PC-9 (cell line): ENCODE measurements around the gene VAT1L. TPM values are rescaled to one million over a fixed set of nuclear protein-coding genes. Genes with fewer than 3 reads are reported as not detected.

Experiments used
- BruUV-seq: library from RNA; stranded (reverse); fragments of 400-500 nt; replicated peaks from 2 replicates; lab custom pipeline; 2021; lab: Mats Ljungman, UMichigan
- CTCF ChIA-PET: fragments of 300-600 bp; sonication (Branson Sonifier 250); formaldehyde crosslinking; loops from one replicate; lab custom pipeline; 2022; ENCODE audit warnings: antibody characterized with exemption; lab: Charles Lee
- POLR2A ChIA-PET: fragments of 300-600 bp; sonication (Branson Sonifier 250); formaldehyde crosslinking; loops from one replicate; lab custom pipeline; 2022; ENCODE audit warnings: antibody characterized with exemption; ENCODE audit not compliant: unreplicated experiment; lab: Charles Lee
- DNase-seq, 2 experiments: peaks; one replicate each; pipeline versions ENCODE4 v3.0.0 to v3.0.0-alpha.2; 2015 to 2022; ENCODE audit warnings: mixed read lengths in 1 of 2
- H2AFZ ChIP-seq: fragments of 200-600 bp; sonication (generic); 2 replicates; pipeline ENCODE4 v1.8.1; 2017; ENCODE audit warnings: antibody characterized with exemption
- H3F3A ChIP-seq: fragments of 200-600 bp; sonication (generic); 2 replicates; pipeline ENCODE4 v1.8.1; 2017; ENCODE audit warnings: antibody characterized with exemption, mild to moderate bottlenecking, low read depth; ENCODE audit not compliant: insufficient read depth
- H3K27ac ChIP-seq: fragments of 200-600 bp; sonication (generic); 2 replicates; pipeline ENCODE4 v1.6.1; 2016; ENCODE audit warnings: mixed run types
- H3K27me3 ChIP-seq: fragments of 200-600 bp; sonication (generic); 2 replicates; pipeline ENCODE4 v1.6.1; 2016; ENCODE audit warnings: low read depth, mixed run types; ENCODE audit not compliant: insufficient read depth
- H3K36me3 ChIP-seq: fragments of 200-600 bp; sonication (generic); 2 replicates; pipeline ENCODE4 v1.6.1; 2016; ENCODE audit warnings: low read depth, mixed run types
- H3K4me1 ChIP-seq: fragments of 200-600 bp; sonication (generic); replicated peaks from 2 replicates; pipeline ENCODE4 v1.6.1; 2016; ENCODE audit warnings: mixed run types; ENCODE audit not compliant: insufficient read depth
- H3K4me2 ChIP-seq: fragments of 200-600 bp; sonication (generic); 2 replicates; pipeline ENCODE4 v1.6.1; 2017; ENCODE audit warnings: mixed run types
- H3K4me3 ChIP-seq: fragments of 200-600 bp; sonication (generic); 2 replicates; pipeline ENCODE4 v1.6.1; 2016; ENCODE audit warnings: mixed run types
- H3K79me2 ChIP-seq: fragments of 200-600 bp; sonication (generic); 2 replicates; pipeline ENCODE4 v1.6.1; 2017; ENCODE audit warnings: low read depth, mixed run types
- H3K9me2 ChIP-seq: fragments of 200-600 bp; sonication (generic); 2 replicates; pipeline ENCODE4 v1.8.1; 2017; ENCODE audit warnings: mild to moderate bottlenecking; ENCODE audit not compliant: insufficient read depth
- H3K9me3 ChIP-seq: fragments of 200-600 bp; sonication (generic); 2 replicates; pipeline ENCODE4 v1.8.1; 2016; ENCODE audit warnings: low read depth; ENCODE audit not compliant: insufficient read depth
- H4K20me1 ChIP-seq: fragments of 200-600 bp; sonication (generic); 2 replicates; pipeline ENCODE4 v1.8.1; 2017; ENCODE audit not compliant: insufficient read depth
- CTCF ChIP-seq: fragments of 200-600 bp; sonication (generic); conservative IDR thresholded peaks from 2 replicates; pipeline ENCODE4 v1.6.1; 2017; ENCODE audit warnings: mixed run types, antibody characterized with exemption, mild to moderate bottlenecking, moderate library complexity
- EZH2 ChIP-seq: fragments of 200-600 bp; sonication (generic); IDR thresholded peaks from 2 replicates; pipeline ENCODE4 v1.8.0; 2017; ENCODE audit warnings: antibody characterized with exemption, low read depth
- intact Hi-C: fragments of 100-400 bp; cut with micrococcal nuclease; formaldehyde crosslinking; loops from one replicate; pipeline ENCODE4 v1.10.0; 2022; ENCODE audit not compliant: unreplicated experiment
- total RNA-seq: library from RNA; stranded (reverse); gene quantifications from 2 replicates; pipeline ENCODE4 v1.2.3, GENCODE V29; 2021

Gene VAT1L
- total RNA-seq, 1 experiment from 2014 or later = not detected

- no TSS peak for BruUV-seq
- intact Hi-C loops = no loop called here
- no peak for DNase-seq
- Histone ChIP-seq H3K4me2 (no peak overlapping the region), H3K9me2 (no peaks in the 10 kb centered on the region), H3K9me3 (no peaks in the 10 kb centered on the region), H3K79me2 (no peaks in the 10 kb centered on the region), H3K4me1 (no peaks in the 10 kb centered on the region), H2AFZ (no peak overlapping the region), H3K36me3 (no peaks in the 10 kb centered on the region), H3K4me3 (no peak overlapping the region), H4K20me1 (no peaks in the 10 kb centered on the region), H3K27ac (no peak overlapping the region), H3F3A (no peaks in the 10 kb centered on the region), H3K27me3 (peaks cover 64% of the 10 kb centered on the region)
- ChIA-PET CTCF (no interaction called here), POLR2A (no interaction called here)
- TF ChIP-seq CTCF (no peak), EZH2 (no peak)
These were observed 34.3 kb downstream of the VAT1L start for GRCh38 chr16:77822661-77823060.

GRCh38 chr16:77823067-77823466, 34.7 kb downstream of the VAT1L start:
- H3K27ac ChIP-seq = no peak overlapping the region
- ChIA-PET POLR2A (no interaction called here), CTCF (no interaction called here)
- H3K27me3 ChIP-seq = peaks cover 68% of the 10 kb centered on the region
- DNase-seq = no peak
- BruUV-seq = no TSS peak
- intact Hi-C loops = no loop called here
- H3F3A ChIP-seq = no peaks in the 10 kb centered on the region
- no peak for TF ChIP-seq EZH2
- no peaks in the 10 kb centered on the region for H3K4me1 ChIP-seq
- no peaks in the 10 kb centered on the region for H3K9me2 ChIP-seq
- H3K36me3 ChIP-seq = no peaks in the 10 kb centered on the region
- H3K79me2 ChIP-seq = no peaks in the 10 kb centered on the region
- H3K9me3 ChIP-seq = no peaks in the 10 kb centered on the region
- no peaks in the 10 kb centered on the region for H4K20me1 ChIP-seq
- H3K4me2 ChIP-seq = no peak overlapping the region
- no peak overlapping the region for H3K4me3 ChIP-seq
- H2AFZ ChIP-seq = no peak overlapping the region

- no peak for DNase-seq
- no TSS peak for BruUV-seq
- Histone ChIP-seq H3K4me3 (no peak overlapping the region), H3K4me2 (no peak overlapping the region), H3K9me2 (no peaks in the 10 kb centered on the region), H3K79me2 (no peaks in the 10 kb centered on the region), H3K27me3 (peaks cover 84% of the 10 kb centered on the region), H3K9me3 (no peaks in the 10 kb centered on the region), H2AFZ (no peak overlapping the region), H4K20me1 (no peaks in the 10 kb centered on the region), H3F3A (no peaks in the 10 kb centered on the region), H3K27ac (no peak overlapping the region), H3K36me3 (no peaks in the 10 kb centered on the region), H3K4me1 (no peaks in the 10 kb centered on the region)
- CTCF ChIA-PET = no interaction called here
- POLR2A ChIA-PET = no interaction called here
- no peak for TF ChIP-seq EZH2
- TF ChIP-seq CTCF = no peak
- intact Hi-C loops = no loop called here
These were observed 36.8 kb downstream of the VAT1L start for GRCh38 chr16:77825196-77825595.

GRCh38 chr16:77827032-77827431, 38.7 kb downstream of the VAT1L start:
- Histone ChIP-seq H3K9me3 (no peaks in the 10 kb centered on the region), H3K4me3 (no peak overlapping the region), H3K9me2 (no peaks in the 10 kb centered on the region), H3K27me3 (peaks cover 77% of the 10 kb centered on the region), H3K27ac (no peak overlapping the region), H3F3A (no peaks in the 10 kb centered on the region), H2AFZ (no peak overlapping the region), H4K20me1 (no peaks in the 10 kb centered on the region), H3K36me3 (no peaks in the 10 kb centered on the region), H3K79me2 (no peaks in the 10 kb centered on the region), H3K4me2 (no peak overlapping the region), H3K4me1 (no peaks in the 10 kb centered on the region)
- ChIA-PET POLR2A (no interaction called here), CTCF (no interaction called here)
- DNase-seq = no peak
- TF ChIP-seq CTCF (no peak), EZH2 (no peak)
- intact Hi-C loops = no loop called here
- BruUV-seq = no TSS peak
